ENCODE results near the gene OSBPL6.

DNA sequence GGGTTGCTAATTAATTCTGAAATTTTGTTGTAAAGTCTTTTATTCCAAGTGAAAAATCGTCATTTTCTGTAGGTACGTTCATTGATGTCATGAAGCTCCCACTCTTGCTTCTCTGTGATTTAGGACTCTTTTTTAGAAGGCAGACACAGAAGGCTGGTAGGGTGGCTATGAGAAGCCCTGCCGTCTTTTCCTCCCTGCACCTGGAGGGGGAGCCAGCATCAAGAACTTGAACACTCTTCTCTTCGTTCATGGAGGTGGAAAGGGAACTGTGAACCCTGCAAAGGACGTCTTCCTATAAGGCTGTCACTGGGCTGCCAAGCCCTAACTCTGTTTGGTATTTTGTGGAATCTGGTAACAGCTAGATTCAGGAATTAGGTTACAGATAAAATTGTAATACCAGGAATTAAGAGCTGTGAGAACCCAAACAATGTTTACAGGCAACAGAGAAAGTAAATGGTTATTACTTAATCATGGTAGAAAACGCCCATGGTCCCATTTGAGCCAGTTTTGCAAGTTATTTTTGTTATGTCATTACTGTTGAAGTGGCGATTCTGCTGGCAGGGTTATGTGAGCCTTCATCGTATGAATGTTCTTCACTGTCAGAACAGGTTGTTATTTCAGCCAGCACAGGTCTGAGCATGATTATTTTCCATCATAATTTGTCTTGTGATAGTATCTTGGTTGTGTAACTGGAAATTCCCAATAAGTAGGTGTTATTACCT is 112.2 kb downstream of the OSBPL6 start:
- peak; percentile 79 for TF ChIP-seq CTCF (IDR thresholded peaks at IDR 0.05; ENCODE audit: low read depth, low read length)
- TF ChIP-seq POLR2A (IDR thresholded peaks at IDR 0.05; ENCODE audit: extremely low read depth, insufficient read length): no peak
- TF ChIP-seq MYC (IDR thresholded peaks at IDR 0.05; ENCODE audit: low read depth, low read length): no peak

Data from NB4 (cell line).